Measurements from ENCODE around the gene TMEM167A. TPM values are rescaled to one million over a fixed set of nuclear protein-coding genes. Genes with fewer than 3 reads are reported as not detected.

TMEM167A gene
- total and polyA plus RNA-seq, 2 donors (not counting 1 experiment from before 2014, with no cell fraction given) = 9.2 to 41.2 TPM

DNA sequence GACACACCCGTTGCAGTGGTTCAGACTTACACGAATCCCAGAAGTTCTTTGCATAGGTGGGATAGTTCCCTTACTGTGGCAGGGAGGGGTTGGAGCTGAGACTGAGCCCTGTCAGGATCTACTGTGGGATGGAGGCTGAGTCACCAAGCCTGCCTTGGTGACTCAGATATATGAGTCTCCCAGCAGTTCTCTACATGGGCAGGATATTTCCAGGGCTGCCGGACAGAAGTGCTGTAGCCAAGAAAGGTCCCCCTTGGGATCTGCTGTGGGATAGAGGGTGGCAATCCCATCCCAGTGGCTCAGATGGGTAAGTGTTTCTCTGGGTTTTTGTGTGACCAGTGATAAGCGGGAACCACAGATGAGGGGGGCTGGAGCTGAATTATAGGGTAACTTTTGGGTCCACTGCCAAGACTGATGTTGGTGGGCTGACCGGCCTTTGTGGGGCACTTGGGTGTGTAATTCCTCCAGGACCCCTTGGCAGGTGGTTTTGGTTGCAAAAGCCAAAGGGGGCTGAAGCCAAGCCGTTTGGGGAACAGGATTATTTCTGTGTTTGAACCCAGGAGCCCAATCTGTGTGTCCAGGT lies 18.9 kb upstream of the TMEM167A start:
- WGBS (ENCODE audit: insufficient coverage) = 97% methylated on average over 6 of the region's 6 CpGs
- Mint-ChIP-seq H3K9me3 (ENCODE audit: insufficient read depth) (peaks cover 12% of the 10 kb centered on the region), H3K4me3 (no peak overlapping the region), H3K27ac (no peak overlapping the region), H3K27me3 (no peaks in the 10 kb centered on the region), H3K4me1 (peaks cover 15% of the 10 kb centered on the region)
- H4K20me1 ChIP-seq (ENCODE audit: control insufficient read depth, insufficient read depth, low read length, poor library complexity, severe bottlenecking) = no peaks in the 10 kb centered on the region
- no peak for TF ChIP-seq EZH2 (IDR thresholded peaks at IDR 0.05; ENCODE audit: borderline replicate concordance, insufficient read depth, low read depth, low read length, poor library complexity, severe bottlenecking)
- no peak overlapping the region for H3K27ac ChIP-seq (ENCODE audit: low read length in 2 of 2)
- no peak overlapping the region for H2AFZ ChIP-seq (ENCODE audit: insufficient read depth, low read depth, low read length, poor library complexity, severe bottlenecking)
- DNase-seq = no peak
- ChIA-PET POLR2A (no interaction called here), CTCF (no interaction called here)
- H3K4me1 ChIP-seq (ENCODE audit: control insufficient read depth in 2 of 2, insufficient read depth in 2 of 2, low read length in 2 of 2) = peaks cover 0 to 10% of the 10 kb centered on the region in 2 donors
- H3K4me2 ChIP-seq (replicated peaks; ENCODE audit: low read depth, low read length, poor library complexity, severe bottlenecking) = no peak overlapping the region
- intact Hi-C loops (cut with micrococcal nuclease) = no loop called here
- ATAC-seq (ENCODE audit: low read depth) = no peak
- H3K4me3 ChIP-seq (ENCODE audit: control extremely low read depth in 1 of 5, extremely low read depth in 1 of 5, insufficient read depth in 1 of 5, low read depth in 2 of 5, low read length in 4 of 5) = no peak overlapping the region
- no peaks in the 10 kb centered on the region for H3K27me3 ChIP-seq (replicated peaks in 1 of 4; ENCODE audit: control extremely low read depth in 1 of 4, control insufficient read depth in 3 of 4, insufficient read depth in 4 of 4, low read length in 3 of 4)
- no peaks in the 10 kb centered on the region for H3K36me3 ChIP-seq (replicated peaks in 1 of 2; ENCODE audit: control extremely low read depth in 1 of 2, control insufficient read depth in 1 of 2, extremely low read depth in 1 of 2, insufficient read depth in 2 of 2, low read length in 1 of 2)
- H3K79me2 ChIP-seq (ENCODE audit: control insufficient read depth, insufficient read depth, low read length) = peaks cover 23% of the 10 kb centered on the region
- H3K9ac ChIP-seq (ENCODE audit: low read length) = no peak overlapping the region
- peaks cover 0 to 16% (median 1%) of the 10 kb centered on the region in 3 donors for H3K9me3 ChIP-seq (ENCODE audit: control extremely low read depth in 1 of 3, control insufficient read depth in 2 of 3, insufficient read depth in 1 of 3, low read length in 2 of 3)

- Histone ChIP-seq H3K36me3 (replicated peaks in 1 of 2; ENCODE audit: control extremely low read depth in 1 of 2, control insufficient read depth in 1 of 2, extremely low read depth in 1 of 2, insufficient read depth in 2 of 2, low read length in 1 of 2) (no peaks in the 10 kb centered on the region), H3K27me3 (replicated peaks in 1 of 4; ENCODE audit: control extremely low read depth in 1 of 4, control insufficient read depth in 3 of 4, insufficient read depth in 4 of 4, low read length in 3 of 4) (no peaks in the 10 kb centered on the region), H3K4me1 (ENCODE audit: control insufficient read depth in 2 of 2, insufficient read depth in 2 of 2, low read length in 2 of 2) (peaks cover 0 to 10% of the 10 kb centered on the region in 2 donors), H2AFZ (ENCODE audit: insufficient read depth, low read depth, low read length, poor library complexity, severe bottlenecking) (no peak overlapping the region), H3K27ac (ENCODE audit: low read length in 2 of 2) (no peak overlapping the region), H3K4me3 (ENCODE audit: control extremely low read depth in 1 of 5, extremely low read depth in 1 of 5, insufficient read depth in 1 of 5, low read depth in 2 of 5, low read length in 4 of 5) (no peak overlapping the region), H3K4me2 (replicated peaks; ENCODE audit: low read depth, low read length, poor library complexity, severe bottlenecking) (no peak overlapping the region), H3K9ac (ENCODE audit: low read length) (no peak overlapping the region), H3K9me3 (ENCODE audit: control extremely low read depth in 1 of 3, control insufficient read depth in 2 of 3, insufficient read depth in 1 of 3, low read length in 2 of 3) (peaks cover 0 to 16% (median 1%) of the 10 kb centered on the region in 3 donors), H4K20me1 (ENCODE audit: control insufficient read depth, insufficient read depth, low read length, poor library complexity, severe bottlenecking) (no peaks in the 10 kb centered on the region), H3K79me2 (ENCODE audit: control insufficient read depth, insufficient read depth, low read length) (peaks cover 23% of the 10 kb centered on the region)
- DNase-seq = no peak
- TF ChIP-seq EZH2 (IDR thresholded peaks at IDR 0.05; ENCODE audit: borderline replicate concordance, insufficient read depth, low read depth, low read length, poor library complexity, severe bottlenecking) (no peak), CTCF (IDR thresholded peaks at IDR 0.05) (no peak)
- WGBS (ENCODE audit: insufficient coverage) = 100% methylated on average over 3 of the region's 3 CpGs
- no peak overlapping the region for H3K4me3 Mint-ChIP-seq
- intact Hi-C loops (cut with micrococcal nuclease) = no loop called here
- H3K27me3 Mint-ChIP-seq = no peaks in the 10 kb centered on the region
- ATAC-seq (ENCODE audit: low read depth) = no peak
- H3K4me1 Mint-ChIP-seq = peaks cover 15% of the 10 kb centered on the region
- H3K9me3 Mint-ChIP-seq (ENCODE audit: insufficient read depth) = peaks cover 14% of the 10 kb centered on the region
- H3K27ac Mint-ChIP-seq = no peak overlapping the region
- CTCF ChIA-PET = no interaction called here
- POLR2A ChIA-PET = no interaction called here
Observed at GRCh38 chr5:83095163-83095956, 18.2 kb upstream of the TMEM167A start.
